ENCODE results near the gene VPS16.

DNA sequence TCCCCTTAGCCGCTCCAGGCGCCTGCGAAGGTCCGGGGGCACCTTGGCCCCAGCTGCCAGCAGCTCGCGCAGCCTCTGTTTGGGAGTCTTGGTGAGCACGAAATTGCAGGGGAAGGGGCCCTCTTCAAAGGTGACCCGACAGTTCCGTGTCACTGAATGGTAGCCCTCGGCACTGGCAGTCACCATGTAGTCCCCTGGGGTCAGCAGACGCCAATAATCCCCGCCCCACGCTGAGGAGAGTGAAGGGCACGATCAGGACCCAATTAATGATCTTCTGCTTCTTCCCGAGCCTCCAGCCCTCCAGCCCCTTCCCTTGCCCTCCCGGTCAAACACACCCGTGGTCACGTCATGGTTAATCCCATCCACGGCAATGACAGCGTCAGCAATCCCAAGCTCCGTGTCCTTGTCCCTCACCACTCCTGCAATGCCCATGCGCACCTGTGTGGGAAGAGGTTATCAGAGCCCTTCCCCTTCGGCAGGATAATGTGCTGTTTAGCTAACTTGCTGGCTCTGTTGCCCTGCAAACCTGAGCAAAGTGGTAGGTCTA lies 46.3 kb upstream of the VPS16 start:
- TF ChIP-seq, protein P1, sequence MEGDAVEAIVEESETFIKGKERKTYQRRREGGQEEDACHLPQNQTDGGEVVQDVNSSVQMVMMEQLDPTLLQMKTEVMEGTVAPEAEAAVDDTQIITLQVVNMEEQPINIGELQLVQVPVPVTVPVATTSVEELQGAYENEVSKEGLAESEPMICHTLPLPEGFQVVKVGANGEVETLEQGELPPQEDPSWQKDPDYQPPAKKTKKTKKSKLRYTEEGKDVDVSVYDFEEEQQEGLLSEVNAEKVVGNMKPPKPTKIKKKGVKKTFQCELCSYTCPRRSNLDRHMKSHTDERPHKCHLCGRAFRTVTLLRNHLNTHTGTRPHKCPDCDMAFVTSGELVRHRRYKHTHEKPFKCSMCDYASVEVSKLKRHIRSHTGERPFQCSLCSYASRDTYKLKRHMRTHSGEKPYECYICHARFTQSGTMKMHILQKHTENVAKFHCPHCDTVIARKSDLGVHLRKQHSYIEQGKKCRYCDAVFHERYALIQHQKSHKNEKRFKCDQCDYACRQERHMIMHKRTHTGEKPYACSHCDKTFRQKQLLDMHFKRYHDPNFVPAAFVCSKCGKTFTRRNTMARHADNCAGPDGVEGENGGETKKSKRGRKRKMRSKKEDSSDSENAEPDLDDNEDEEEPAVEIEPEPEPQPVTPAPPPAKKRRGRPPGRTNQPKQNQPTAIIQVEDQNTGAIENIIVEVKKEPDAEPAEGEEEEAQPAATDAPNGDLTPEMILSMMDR (IDR thresholded peaks at IDR 0.05), result no peak
- no peak for TF ChIP-seq POLR2A (IDR thresholded peaks at IDR 0.05)

All from transverse colon (tissue), 3 donors.